IMR-90 (cell line): ENCODE results near the gene CTNNA2. TPM values are rescaled to one million over a fixed set of nuclear protein-coding genes. Genes with fewer than 3 reads are reported as not detected.

Experiments used
- ATAC-seq: fragments of 200-7000 bp; cut with Tn5 transposase; 2 replicates; pipeline ENCODE4 v1.9.1; 2020; ENCODE audit warnings: low read depth, mild to moderate bottlenecking, moderate library complexity
- BruUV-seq: library from RNA; stranded (reverse); fragments of 400-500 nt; replicated peaks from 2 replicates; lab custom pipeline; 2021; lab: Mats Ljungman, UMichigan
- CTCF ChIA-PET: fragments of 300-600 bp; formaldehyde crosslinking; extraction: SDS; loops from one replicate; lab custom pipeline; 2021; ENCODE audit warnings: antibody characterized with exemption; lab: Yijun Ruan, JAX
- POLR2A ChIA-PET: fragments of 300-600 bp; sonication (Branson Sonifier 250); formaldehyde crosslinking; loops from one replicate; lab custom pipeline; 2022; ENCODE audit warnings: antibody characterized with exemption; ENCODE audit not compliant: unreplicated experiment; lab: Charles Lee
- DNase-seq: peaks from one replicate; pipeline ENCODE4 v3.0.0; 2013
- H2AFZ ChIP-seq: replicated peaks from 2 replicates; pipeline ENCODE3; 2013; ENCODE audit warnings: low read length, mild to moderate bottlenecking; ENCODE audit not compliant: poor library complexity
- H2AK5ac ChIP-seq: 2 replicates; pipeline ENCODE4 v1.6.1; 2013; ENCODE audit warnings: low read depth, low read length, inconsistent platforms
- H2AK9ac ChIP-seq: replicated peaks from 2 replicates; pipeline ENCODE3; 2013; ENCODE audit warnings: mild to moderate bottlenecking, low read depth, low read length, moderate library complexity; ENCODE audit not compliant: poor library complexity
- H2BK120ac ChIP-seq: 2 replicates; pipeline ENCODE4 v1.6.1; 2013; ENCODE audit warnings: low read depth, low read length, inconsistent platforms
- H2BK15ac ChIP-seq: 3 replicates; pipeline ENCODE4 v1.6.1; 2013; ENCODE audit warnings: low read depth, low read length, inconsistent platforms
- H2BK20ac ChIP-seq: 2 replicates; pipeline ENCODE4 v1.6.1; 2013; ENCODE audit warnings: low read depth, mild to moderate bottlenecking, inconsistent platforms, low read length, moderate library complexity
- H2BK5ac ChIP-seq: 2 replicates; pipeline ENCODE4 v1.6.1; 2013; ENCODE audit warnings: mild to moderate bottlenecking, low read depth, low read length, inconsistent platforms; ENCODE audit not compliant: poor library complexity, severe bottlenecking
- H3K14ac ChIP-seq: replicated peaks from 2 replicates; pipeline ENCODE4 v1.6.1; 2013; ENCODE audit warnings: low read depth, low read length, inconsistent platforms
- H3K18ac ChIP-seq: 2 replicates; pipeline ENCODE4 v1.6.1; 2013; ENCODE audit warnings: low read depth, low read length, control low read depth
- H3K23ac ChIP-seq: 2 replicates; pipeline ENCODE4 v1.6.1; 2013; ENCODE audit warnings: low read depth, low read length, inconsistent platforms
- H3K27ac ChIP-seq: 2 replicates; pipeline ENCODE4 v1.5.1; 2013; ENCODE audit warnings: mild to moderate bottlenecking, control low read depth, low read length; ENCODE audit not compliant: insufficient read depth
- H3K27me3 ChIP-seq: 2 replicates; pipeline ENCODE4 v1.6.1; 2013; ENCODE audit warnings: low read length; ENCODE audit not compliant: control insufficient read depth, insufficient read depth
- H3K36me3 ChIP-seq: 2 replicates; pipeline ENCODE4 v1.6.1; 2013; ENCODE audit warnings: low read length, mixed read lengths; ENCODE audit not compliant: control insufficient read depth, insufficient read depth
- H3K4ac ChIP-seq: 2 replicates; pipeline ENCODE4 v1.6.1; 2013; ENCODE audit warnings: low read depth, low read length, inconsistent platforms
- H3K4me1 ChIP-seq: 2 replicates; pipeline ENCODE4 v1.6.1; 2013; ENCODE audit warnings: low read length, mixed read lengths; ENCODE audit not compliant: control insufficient read depth, insufficient read depth
- H3K4me2 ChIP-seq: 2 replicates; pipeline ENCODE4 v1.6.1; 2013; ENCODE audit warnings: low read depth, mild to moderate bottlenecking, control low read depth, low read length, moderate library complexity
- H3K4me3 ChIP-seq: 2 replicates; pipeline ENCODE4 v1.5.1; 2013; ENCODE audit warnings: low read depth, mild to moderate bottlenecking, control low read depth, low read length, moderate library complexity; ENCODE audit not compliant: insufficient read depth
- H3K56ac ChIP-seq: 2 replicates; pipeline ENCODE4 v1.6.1; 2013; ENCODE audit warnings: low read length, inconsistent platforms; ENCODE audit not compliant: insufficient read depth; ENCODE audit errors: extremely low read depth
- H3K79me1 ChIP-seq, 2 experiments: 2 replicates each; pipeline ENCODE4 v1.6.1; 2013; ENCODE audit warnings: low read length in 2 of 2, inconsistent platforms in 1 of 2, low read depth in 1 of 2
- H3K9ac ChIP-seq: 2 replicates; pipeline ENCODE4 v1.6.1; 2013; ENCODE audit warnings: low read depth, low read length, control low read depth
- H3K9me1 ChIP-seq: 2 replicates; pipeline ENCODE4 v1.6.1; 2013; ENCODE audit warnings: low read length, inconsistent platforms; ENCODE audit not compliant: insufficient read depth
- H3K9me3 ChIP-seq: 2 replicates; pipeline ENCODE4 v1.6.1; 2013; ENCODE audit warnings: low read length; ENCODE audit not compliant: control insufficient read depth, insufficient read depth
- H4K20me1 ChIP-seq: 2 replicates; pipeline ENCODE4 v1.6.1; 2013; ENCODE audit warnings: low read length, inconsistent platforms; ENCODE audit not compliant: insufficient read depth
- H4K5ac ChIP-seq: 2 replicates; pipeline ENCODE4 v1.6.1; 2013; ENCODE audit warnings: mild to moderate bottlenecking, low read depth, low read length, control low read depth
- H4K8ac ChIP-seq, 2 experiments: 2 replicates each; pipeline ENCODE4 v1.6.1; 2013; ENCODE audit warnings: low read depth in 2 of 2, low read length in 2 of 2, control low read depth in 1 of 2, inconsistent platforms in 1 of 2
- H4K91ac ChIP-seq: 2 replicates; pipeline ENCODE4 v1.6.1; 2013; ENCODE audit warnings: low read depth, low read length, inconsistent platforms; ENCODE audit not compliant: insufficient read depth
- BHLHE40 ChIP-seq: fragments of 150-350 bp; IDR thresholded peaks from 2 replicates; pipeline ENCODE4 v1.6.1; 2016; ENCODE audit warnings: mild to moderate bottlenecking, low read depth, low read length
- CHD1 ChIP-seq: IDR thresholded peaks from 2 replicates; pipeline ENCODE4 v1.6.1; 2012; ENCODE audit warnings: low read depth, low read length, improper control_type of control experiment
- NFE2L2 ChIP-seq: fragments of 150-350 bp; IDR thresholded peaks from 2 replicates; pipeline ENCODE4 v1.6.1; 2016; ENCODE audit warnings: low read depth, mild to moderate bottlenecking, low read length
- POLR2A ChIP-seq: IDR thresholded peaks from 2 replicates; pipeline ENCODE4 v1.6.1; 2012; ENCODE audit warnings: mild to moderate bottlenecking, low read depth, low read length
- RAD21 ChIP-seq: IDR thresholded peaks from 2 replicates; pipeline ENCODE4 v1.6.1; 2012; ENCODE audit warnings: low read length, improper control_type of control experiment
- RCOR1 ChIP-seq: IDR thresholded peaks from 2 replicates; pipeline ENCODE4 v1.6.1; 2012; ENCODE audit warnings: mild to moderate bottlenecking, low read length, improper control_type of control experiment; ENCODE audit not compliant: insufficient replicate concordance
- WGBS, 2 experiments: methylation state at CpG; one replicate each; pipeline versions ENCODE4 v1.1.5 to v1.1.7; 2013; ENCODE audit warnings: missing lambda C conversion rate in 2 of 2; ENCODE audit not compliant: insufficient read length in 1 of 2; ENCODE audit errors: extremely low coverage in 2 of 2; 5-methylcytosine and 5-hydroxymethylcytosine counted together
- dilution Hi-C: fragments of 300-500 bp; cut with HindIII; formaldehyde crosslinking; loops from one replicate; pipeline ENCODE4 v1.14.3; 2018; ENCODE audit warnings: low sequenced_read_pairs; ENCODE audit not compliant: unreplicated experiment
- in situ Hi-C: fragments of 300-500 bp; cut with MboI; formaldehyde crosslinking; loops from 3 replicates; pipeline ENCODE4 v1.14.3; 2019; ENCODE audit warnings: low sequenced_read_pairs, inconsistent platforms, mixed read lengths
- intact Hi-C: fragments of 100-400 bp; cut with micrococcal nuclease; formaldehyde crosslinking; loops from 2 replicates; pipeline ENCODE4 v1.10.0; 2022
- polyA plus RNA-seq, 3 experiments: library from polyadenylated mRNA; depleted of rRNA; stranded (reverse); fragments of >200 nt; gene quantifications; 2 replicates each; pipeline ENCODE4 v1.2.3, GENCODE V29; 2012; ENCODE audit warnings: low replicate concordance in 1 of 3
- total RNA-seq: library from RNA; depleted of rRNA; stranded (reverse); fragments of >200 nt; gene quantifications from 2 replicates; pipeline ENCODE4 v1.2.3, GENCODE V29; 2012

The CTNNA2 gene
- total and polyA plus RNA-seq, 2 of the 4 experiments (the other 2 are of a cell fraction), result not detected

DNA sequence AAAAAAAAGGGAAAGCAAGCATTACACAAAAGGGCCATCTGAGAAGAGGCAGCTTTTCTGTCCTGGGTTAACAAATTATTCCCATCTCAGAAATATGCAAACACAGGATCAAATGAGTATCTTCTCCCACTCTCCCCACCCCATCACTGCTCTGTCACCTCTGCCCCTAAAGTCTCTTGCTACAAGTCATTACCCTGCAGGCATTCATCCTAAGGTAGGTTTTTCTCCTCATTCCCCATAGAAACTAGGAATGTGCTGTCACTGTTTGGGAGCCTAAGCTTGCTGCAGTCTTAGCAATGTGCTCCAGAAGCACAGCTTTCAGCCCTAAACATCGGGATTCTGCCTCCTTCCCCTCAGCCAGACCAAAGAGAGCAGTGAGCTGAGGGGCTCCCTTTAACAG, 788.1 kb downstream of the CTNNA2 start:
- Histone ChIP-seq H2BK5ac (no peak overlapping the region), H3K4ac (no peak overlapping the region), H3K9me3 (no peaks in the 10 kb centered on the region), H3K18ac (no peak overlapping the region), H2BK20ac (no peak overlapping the region), H3K4me1 (no peaks in the 10 kb centered on the region), H3K36me3 (no peaks in the 10 kb centered on the region), H4K20me1 (no peaks in the 10 kb centered on the region), H2BK15ac (no peak overlapping the region), H2BK120ac (no peak overlapping the region), H2AK9ac (no peak overlapping the region), H4K8ac (no peak overlapping the region), H3K79me1 (no peaks in the 10 kb centered on the region), H2AFZ (no peak overlapping the region), H4K91ac (no peak overlapping the region), H3K4me2 (no peak overlapping the region), H3K9me1 (no peaks in the 10 kb centered on the region), H2AK5ac (no peak overlapping the region), H3K14ac (no peak overlapping the region), H3K4me3 (no peak overlapping the region), H3K23ac (no peak overlapping the region), H3K56ac (no peak overlapping the region), H3K27me3 (peaks cover 42% of the 10 kb centered on the region), H3K9ac (no peak overlapping the region), H3K27ac (no peak overlapping the region), H4K5ac (no peak overlapping the region)
- CTCF ChIA-PET, result no interaction called here
- intact Hi-C loops (no loop called here), in situ Hi-C loops (no loop called here), dilution Hi-C loops (no loop called here)
- TF ChIP-seq NFE2L2, result no peak
- TF ChIP-seq RAD21, result no peak
- TF ChIP-seq CHD1, result no peak
- TF ChIP-seq BHLHE40, result no peak
- no peak for TF ChIP-seq RCOR1
- TF ChIP-seq POLR2A, result no peak
- ATAC-seq (no peak), DNase-seq (no peak)
- no CpG with 5 or more reads among the region's 1 CpG for WGBS, 2 experiments
- BruUV-seq, result no TSS peak
- POLR2A ChIA-PET, result no interaction called here
